Endometrial microvascular endothelial cells (primary cell): ENCODE data around the gene TK2. TPM values are rescaled to one million over a fixed set of nuclear protein-coding genes. Genes with fewer than 3 reads are reported as not detected.
"Not testable (repeated sequence)": the region's sequence is repeated elsewhere in the genome, so short reads cannot be mapped to it uniquely, and the experiment has no call there.

Source experiments
- in situ Hi-C: cut with HindIII; loops from 2 replicates; pipeline ENCODE4 v1.10.0; 2017; ENCODE audit warnings: low sequenced_read_pairs, low pct_unique_long_range_greater_than_20kb; ENCODE audit errors: inconsistent ontology term
- total RNA-seq: library from RNA; depleted of rRNA; stranded (reverse); fragments of >200 nt; gene quantifications from one replicate; pipeline ENCODE4 v1.2.3, GENCODE V29; 2015; ENCODE audit errors: inconsistent ontology term

TK2 gene
- total RNA-seq, 1 donor from 2014 or later: 24.9 TPM

GRCh38 chr16:66512272-66513110 is 37.4 kb downstream of the TK2 start:
- in situ Hi-C loops: no loop called here

GRCh38 chr16:66511602-66512271 is 38.2 kb downstream of the TK2 start:
- in situ Hi-C loops: no loop called here

- in situ Hi-C loops: no loop called here
These were observed 39.0 kb downstream of the TK2 start for GRCh38 chr16:66510711-66511601.

- in situ Hi-C loops: no loop called here
These were observed 39.6 kb downstream of the TK2 start for GRCh38 chr16:66510298-66510697.

GRCh38 chr16:66509576-66509975 is 40.3 kb downstream of the TK2 start:
- in situ Hi-C loops: no loop called here

GRCh38 chr16:66508914-66509496 is 40.9 kb downstream of the TK2 start:
- in situ Hi-C loops: no loop called here

GRCh38 chr16:66508248-66508913 is 41.5 kb downstream of the TK2 start:
- in situ Hi-C loops: no loop called here

GRCh38 chr16:66507731-66508239 is 42.1 kb downstream of the TK2 start:
- in situ Hi-C loops: no loop called here

GRCh38 chr16:66503612-66504011 is 46.3 kb downstream of the TK2 start:
- in situ Hi-C loops: no loop called here

GRCh38 chr16:66503030-66503429 is 46.9 kb downstream of the TK2 start:
- in situ Hi-C loops: no loop called here

GRCh38 chr16:66502020-66502913 is 47.7 kb downstream of the TK2 start:
- in situ Hi-C loops: no loop called here

GRCh38 chr16:66501563-66501962 is 48.4 kb downstream of the TK2 start:
- in situ Hi-C loops: not testable (repeated sequence)

- in situ Hi-C loops: not testable (repeated sequence)
These were observed 52.0 kb downstream of the TK2 start for GRCh38 chr16:66497921-66498320.

- in situ Hi-C loops: not testable (repeated sequence)
These were observed 53.7 kb downstream of the TK2 start for GRCh38 chr16:66496226-66496625.

GRCh38 chr16:66495440-66495839 is 54.5 kb downstream of the TK2 start:
- in situ Hi-C loops: no loop called here

- in situ Hi-C loops: no loop called here
These were observed 55.0 kb downstream of the TK2 start for GRCh38 chr16:66494916-66495315.
